Breast epithelium (tissue), 3 donors: ENCODE results near the gene CEND1.
A peak's percentile ranks its signal among the peaks of the same experiment; 100 is the strongest.

Experiments used
- CTCF ChIP-seq, 3 donors: fragments of 450-650 bp; IDR thresholded peaks; one replicate each; pipeline ENCODE4 v1.5.1; 2016 to 2017; ENCODE audit warnings: antibody characterized with exemption in 3 of 3, mild to moderate bottlenecking in 3 of 3, moderate library complexity in 3 of 3
- POLR2A ChIP-seq: fragments of 450-650 bp; IDR thresholded peaks from one replicate; pipeline ENCODE4 v1.6.1; 2016; ENCODE audit warnings: antibody characterized with exemption, mild to moderate bottlenecking, moderate library complexity
- POLR2AphosphoS5 ChIP-seq, 3 donors: sonication (generic); formaldehyde crosslinking; IDR thresholded peaks; one replicate each; pipeline ENCODE4 v1.6.1; 2017; ENCODE audit warnings: antibody characterized with exemption in 3 of 3

DNA sequence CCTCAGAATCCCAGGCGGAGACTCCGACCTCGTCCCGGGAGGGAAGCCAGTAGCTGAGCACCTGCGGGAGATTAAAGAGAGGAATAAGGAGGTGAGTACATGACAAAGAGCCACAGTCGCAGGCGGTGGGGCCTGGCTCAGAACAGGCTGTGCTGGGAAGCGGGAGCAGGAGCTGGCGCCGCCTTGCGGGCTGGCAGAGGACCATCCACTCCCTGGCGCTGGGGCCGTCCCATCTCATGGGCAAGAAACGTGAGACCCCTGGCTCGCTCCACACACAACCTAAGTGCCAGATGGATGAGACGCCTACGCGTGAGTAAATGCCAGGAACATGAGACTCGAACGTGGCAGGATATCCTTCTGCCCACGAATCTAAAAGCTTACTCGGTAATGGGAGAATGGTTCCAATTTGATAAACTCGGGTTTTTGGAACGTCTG, 6.3 kb downstream of the CEND1 start:
- TF ChIP-seq CTCF (IDR thresholded peaks at IDR 0.05) (peak; percentile 53 to 64 (median 60)), POLR2A (no peak), POLR2AphosphoS5 (IDR thresholded peaks at IDR 0.05) (peak; percentile 32 to 53 (median 44))
